ENCODE measurements around the gene GRK5. TPM values are rescaled to one million over a fixed set of nuclear protein-coding genes. Genes with fewer than 3 reads are reported as not detected.

Gene GRK5
- total RNA-seq, 4 donors from 2014 or later = 5.4 to 13.0 (median 10.6) TPM

DNA sequence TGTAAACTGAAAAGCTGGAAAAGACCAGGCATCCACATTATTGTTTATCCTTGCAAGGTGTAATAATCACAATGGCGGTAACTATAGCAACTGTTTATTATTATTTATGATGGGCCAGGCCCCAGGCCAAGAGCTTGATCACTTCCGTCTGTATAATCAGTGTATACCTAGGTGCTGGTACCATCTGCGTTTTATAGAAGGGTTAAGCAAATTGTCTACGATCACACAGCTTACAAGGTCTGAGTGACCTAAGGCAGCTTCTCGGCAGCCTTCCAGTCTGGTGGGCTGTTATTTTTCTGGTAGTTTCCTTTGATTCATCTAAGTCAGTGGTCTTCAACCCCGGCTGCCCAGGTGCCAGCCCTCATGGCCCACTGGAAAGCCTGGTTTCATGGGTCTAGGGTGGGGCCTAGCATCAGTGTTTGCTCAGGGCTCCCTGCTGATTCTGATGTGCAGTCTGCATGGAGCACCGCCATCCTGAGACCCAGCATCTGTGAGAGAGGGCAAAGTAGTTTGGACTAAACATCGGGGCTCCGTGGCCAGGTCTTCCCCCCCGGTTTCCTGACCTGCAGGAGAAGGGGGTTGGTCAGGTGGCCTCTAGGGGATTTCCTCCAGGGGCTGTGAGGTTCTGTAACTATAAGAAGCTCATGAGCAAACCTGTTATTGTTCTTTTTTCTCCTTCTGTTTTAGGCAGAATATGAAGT lies 188.8 kb downstream of the GRK5 start:
- DNase-seq (ENCODE audit: low spot score in 2 of 2) = no peak
- WGBS, 2 donors = 78 to 79% methylated on average over 10 of the region's 10 CpGs
- intact Hi-C loops (cut with DNase I; ENCODE audit: low total_unique reads) = no loop called here
- TF ChIP-seq, protein P1, sequence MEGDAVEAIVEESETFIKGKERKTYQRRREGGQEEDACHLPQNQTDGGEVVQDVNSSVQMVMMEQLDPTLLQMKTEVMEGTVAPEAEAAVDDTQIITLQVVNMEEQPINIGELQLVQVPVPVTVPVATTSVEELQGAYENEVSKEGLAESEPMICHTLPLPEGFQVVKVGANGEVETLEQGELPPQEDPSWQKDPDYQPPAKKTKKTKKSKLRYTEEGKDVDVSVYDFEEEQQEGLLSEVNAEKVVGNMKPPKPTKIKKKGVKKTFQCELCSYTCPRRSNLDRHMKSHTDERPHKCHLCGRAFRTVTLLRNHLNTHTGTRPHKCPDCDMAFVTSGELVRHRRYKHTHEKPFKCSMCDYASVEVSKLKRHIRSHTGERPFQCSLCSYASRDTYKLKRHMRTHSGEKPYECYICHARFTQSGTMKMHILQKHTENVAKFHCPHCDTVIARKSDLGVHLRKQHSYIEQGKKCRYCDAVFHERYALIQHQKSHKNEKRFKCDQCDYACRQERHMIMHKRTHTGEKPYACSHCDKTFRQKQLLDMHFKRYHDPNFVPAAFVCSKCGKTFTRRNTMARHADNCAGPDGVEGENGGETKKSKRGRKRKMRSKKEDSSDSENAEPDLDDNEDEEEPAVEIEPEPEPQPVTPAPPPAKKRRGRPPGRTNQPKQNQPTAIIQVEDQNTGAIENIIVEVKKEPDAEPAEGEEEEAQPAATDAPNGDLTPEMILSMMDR (IDR thresholded peaks at IDR 0.05) = no peak
- no peak for TF ChIP-seq POLR2A (IDR thresholded peaks at IDR 0.05)
- no peak overlapping the region for H3K4me3 ChIP-seq (ENCODE audit: low read depth, poor library complexity, severe bottlenecking)

- TF ChIP-seq, protein P1 (IDR thresholded peaks at IDR 0.05) = no peak
- no peak for TF ChIP-seq POLR2A (IDR thresholded peaks at IDR 0.05)
- no peak for DNase-seq (ENCODE audit: low spot score in 2 of 2)
- WGBS, 2 donors = 100% methylated on average over 1 of the region's 1 CpG
- intact Hi-C loops (cut with DNase I; ENCODE audit: low total_unique reads) = no loop called here
- no peak overlapping the region for H3K4me3 ChIP-seq (ENCODE audit: low read depth, poor library complexity, severe bottlenecking)
Observed at GRCh38 chr10:119396709-119397071, 189.3 kb downstream of the GRK5 start.

DNA sequence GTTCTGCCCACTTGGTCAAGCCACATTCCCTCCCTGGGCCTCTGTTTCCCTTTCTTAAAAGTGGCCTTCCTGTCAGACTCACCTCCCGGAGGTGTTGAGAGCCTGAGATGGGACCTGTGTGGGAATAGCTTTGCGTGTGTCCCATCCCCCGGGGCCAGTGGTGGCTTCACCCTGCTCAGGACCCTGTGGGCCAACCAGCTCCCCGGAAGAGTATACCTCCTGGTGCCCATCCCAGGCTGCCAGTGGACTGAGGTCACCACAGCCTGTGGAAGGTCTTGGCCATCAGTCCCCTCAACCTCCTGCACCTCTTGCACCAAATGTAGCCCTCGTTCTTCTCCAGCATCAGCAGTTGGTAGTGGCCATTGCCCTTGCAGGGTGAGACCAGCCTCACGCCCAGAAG lies 190.0 kb downstream of the GRK5 start:
- no peak for DNase-seq (ENCODE audit: low spot score in 2 of 2)
- no peak overlapping the region for H3K4me3 ChIP-seq (ENCODE audit: low read depth, poor library complexity, severe bottlenecking)
- intact Hi-C loops (cut with DNase I; ENCODE audit: low total_unique reads) = no loop called here
- TF ChIP-seq POLR2A (IDR thresholded peaks at IDR 0.05) = no peak
- TF ChIP-seq, protein P1 (IDR thresholded peaks at IDR 0.05) = no peak
- 94 to 97% methylated on average over 6 of the region's 6 CpGs for WGBS, 2 donors

DNA sequence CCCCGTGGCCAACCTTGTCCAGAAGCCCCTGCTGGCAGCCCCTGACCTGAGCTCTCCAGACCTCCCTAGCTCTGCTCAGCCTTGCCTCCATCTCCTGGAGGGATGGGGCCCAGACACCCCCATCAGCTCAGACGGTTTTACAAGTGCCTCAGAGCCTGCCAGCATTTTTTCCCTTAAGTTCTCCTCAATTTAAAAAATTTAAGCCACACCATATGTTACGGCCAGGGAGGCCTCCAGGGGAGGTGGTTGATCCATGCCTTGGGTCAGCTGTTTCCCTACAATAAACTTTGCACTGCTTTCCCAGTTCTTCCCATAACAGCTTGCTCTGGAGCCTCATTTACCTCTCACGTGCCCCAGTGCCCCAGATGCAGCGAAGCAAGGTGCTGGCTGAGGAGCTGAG lies 191.6 kb downstream of the GRK5 start:
- DNase-seq (ENCODE audit: low spot score in 2 of 2) = no peak
- 73 to 86% methylated on average over 4 to 5 of the region's 5 CpGs for WGBS, 2 donors
- H3K4me3 ChIP-seq (ENCODE audit: low read depth, poor library complexity, severe bottlenecking) = no peak overlapping the region
- intact Hi-C loops (cut with DNase I; ENCODE audit: low total_unique reads) = no loop called here
- TF ChIP-seq, protein P1 (IDR thresholded peaks at IDR 0.05) = no peak
- TF ChIP-seq POLR2A (IDR thresholded peaks at IDR 0.05) = no peak

DNA sequence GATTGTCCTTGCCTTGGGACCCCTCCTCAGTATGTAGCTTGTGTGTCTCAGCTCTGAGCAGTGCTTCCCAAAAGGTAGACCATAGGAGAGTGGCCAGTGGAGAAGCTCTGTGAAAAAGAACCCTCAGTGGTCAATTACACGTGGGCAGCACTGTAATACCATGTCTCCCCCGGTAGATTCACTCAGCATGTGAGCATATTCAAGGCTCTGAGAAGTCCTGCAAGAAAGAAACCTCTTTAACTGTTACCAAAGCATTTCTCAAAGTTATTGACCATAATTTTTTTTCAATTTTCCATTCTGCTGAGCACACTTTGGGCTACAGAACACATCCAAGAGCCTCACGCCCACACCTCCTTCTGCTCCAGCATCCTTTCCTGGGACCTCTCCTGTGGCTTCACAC lies 192.1 kb downstream of the GRK5 start:
- intact Hi-C loops (cut with DNase I; ENCODE audit: low total_unique reads) = no loop called here
- no peak for DNase-seq (ENCODE audit: low spot score in 2 of 2)
- H3K4me3 ChIP-seq (ENCODE audit: low read depth, poor library complexity, severe bottlenecking) = no peak overlapping the region
- TF ChIP-seq, protein P1 (IDR thresholded peaks at IDR 0.05) = no peak
- no peak for TF ChIP-seq POLR2A (IDR thresholded peaks at IDR 0.05)
- WGBS, 2 donors = 96 to 99% methylated on average over 3 of the region's 3 CpGs

Data from lower leg skin (tissue), 4 donors.